ENCODE data around the gene CFAP69. TPM values are rescaled to one million over a fixed set of nuclear protein-coding genes. Genes with fewer than 3 reads are reported as not detected.
A peak's percentile ranks its signal among the peaks of the same experiment; 100 is the strongest.

Gene CFAP69
- total and polyA plus RNA-seq, 8 donors = 4.5 to 14.0 (median 11.3) TPM

DNA sequence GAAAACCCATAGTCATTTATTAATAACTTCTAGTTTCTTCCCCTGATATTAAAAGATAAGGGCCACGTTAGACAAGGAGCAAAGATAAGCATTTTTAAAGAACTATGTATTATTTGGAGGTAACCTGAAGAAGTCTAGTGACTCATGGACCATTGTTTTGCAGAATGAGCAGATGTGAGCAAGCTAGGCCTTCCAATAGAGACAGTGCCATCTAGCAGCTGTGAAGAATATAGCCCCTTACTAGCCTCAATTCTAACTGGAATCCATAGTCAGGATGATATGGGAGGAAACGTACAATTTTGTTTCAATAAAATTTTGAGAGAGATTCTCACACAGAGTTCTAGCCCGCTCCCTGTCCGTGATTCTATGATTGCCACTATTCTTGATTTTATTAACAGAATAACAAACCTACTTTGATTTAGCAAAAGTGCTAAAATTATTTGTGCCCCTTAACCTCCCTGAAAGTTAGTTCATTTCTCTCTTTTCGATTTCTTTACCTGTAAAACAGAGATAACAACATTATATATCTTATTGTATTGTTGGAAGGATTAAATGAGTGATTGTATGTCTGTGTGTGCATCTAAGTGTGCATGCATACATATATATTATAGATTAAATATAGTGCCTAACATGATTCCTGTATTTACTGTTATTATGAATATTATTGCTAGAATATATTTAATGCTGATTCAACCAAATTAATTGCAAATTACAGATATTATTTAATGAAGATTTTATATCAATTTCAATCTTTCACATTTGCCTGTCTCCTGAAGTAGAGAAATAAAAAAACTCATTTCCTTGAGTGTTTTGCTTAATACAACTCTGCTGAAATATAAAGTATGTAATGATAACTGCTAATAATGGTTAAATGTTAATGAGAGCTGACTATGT lies 53.4 kb downstream of the CFAP69 start:
- peak; percentile 87 for ATAC-seq
- no peak overlapping the region for H3K27ac ChIP-seq
- H3K9me3 ChIP-seq = no peaks in the 10 kb centered on the region
- H3K4me1 ChIP-seq = no peaks in the 10 kb centered on the region
- H3K4me3 ChIP-seq = no peak overlapping the region
- intact Hi-C loops (cut with DNase I) = no loop called here
- DNase-seq = peak in 1 of 4 donors; percentile 12
- TF ChIP-seq, protein P1, sequence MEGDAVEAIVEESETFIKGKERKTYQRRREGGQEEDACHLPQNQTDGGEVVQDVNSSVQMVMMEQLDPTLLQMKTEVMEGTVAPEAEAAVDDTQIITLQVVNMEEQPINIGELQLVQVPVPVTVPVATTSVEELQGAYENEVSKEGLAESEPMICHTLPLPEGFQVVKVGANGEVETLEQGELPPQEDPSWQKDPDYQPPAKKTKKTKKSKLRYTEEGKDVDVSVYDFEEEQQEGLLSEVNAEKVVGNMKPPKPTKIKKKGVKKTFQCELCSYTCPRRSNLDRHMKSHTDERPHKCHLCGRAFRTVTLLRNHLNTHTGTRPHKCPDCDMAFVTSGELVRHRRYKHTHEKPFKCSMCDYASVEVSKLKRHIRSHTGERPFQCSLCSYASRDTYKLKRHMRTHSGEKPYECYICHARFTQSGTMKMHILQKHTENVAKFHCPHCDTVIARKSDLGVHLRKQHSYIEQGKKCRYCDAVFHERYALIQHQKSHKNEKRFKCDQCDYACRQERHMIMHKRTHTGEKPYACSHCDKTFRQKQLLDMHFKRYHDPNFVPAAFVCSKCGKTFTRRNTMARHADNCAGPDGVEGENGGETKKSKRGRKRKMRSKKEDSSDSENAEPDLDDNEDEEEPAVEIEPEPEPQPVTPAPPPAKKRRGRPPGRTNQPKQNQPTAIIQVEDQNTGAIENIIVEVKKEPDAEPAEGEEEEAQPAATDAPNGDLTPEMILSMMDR (IDR thresholded peaks at IDR 0.05) = peak; percentile 32 to 52
- no peaks in the 10 kb centered on the region for H3K36me3 ChIP-seq
- no peaks in the 10 kb centered on the region for H3K27me3 ChIP-seq

DNA sequence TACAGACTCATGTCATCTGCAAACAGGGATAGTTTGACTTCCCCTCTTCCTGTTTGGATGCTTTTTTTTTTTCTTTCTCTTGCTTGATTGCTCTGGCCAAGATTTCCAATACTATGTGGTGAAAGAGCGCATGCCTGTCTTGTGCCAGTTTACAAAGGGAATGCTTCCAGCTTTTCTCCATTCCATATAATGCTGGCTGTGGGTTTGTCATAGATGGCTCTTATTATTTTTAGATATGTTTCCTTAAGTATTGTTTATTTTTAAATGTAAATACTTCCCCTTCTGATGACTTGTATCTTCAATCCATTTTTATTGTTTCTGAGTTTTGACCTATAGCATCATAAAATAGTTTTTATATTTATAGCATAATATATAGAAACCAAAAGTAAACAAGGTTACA lies 58.3 kb downstream of the CFAP69 start:
- Histone ChIP-seq H3K9me3 (no peaks in the 10 kb centered on the region), H3K36me3 (no peaks in the 10 kb centered on the region), H3K4me3 (no peak overlapping the region), H3K4me1 (no peaks in the 10 kb centered on the region), H3K27me3 (no peaks in the 10 kb centered on the region), H3K27ac (no peak overlapping the region)
- DNase-seq (no peak), ATAC-seq (no peak)
- TF ChIP-seq, protein P1 (IDR thresholded peaks at IDR 0.05) = no peak
- intact Hi-C loops (cut with DNase I) = no loop called here

DNA sequence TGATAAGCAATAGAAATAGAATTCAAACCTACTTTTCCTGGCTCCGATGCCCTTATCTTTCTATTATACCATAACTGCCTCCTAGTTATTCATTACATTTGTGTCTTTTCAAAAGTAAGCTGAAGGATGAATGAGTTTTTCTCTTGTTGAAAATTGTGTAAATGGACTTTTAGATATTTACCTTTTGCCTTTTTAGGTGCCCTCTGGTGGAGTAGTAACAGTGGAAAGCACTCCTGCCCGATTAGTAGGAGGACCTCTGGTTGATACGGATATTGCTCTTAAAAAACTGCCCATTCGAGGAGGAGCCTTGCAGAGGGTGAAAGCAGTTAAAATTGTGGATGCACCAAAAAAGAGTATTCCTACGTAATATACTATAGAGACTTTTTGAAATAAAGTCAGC lies 64.9 kb downstream of the CFAP69 start:
- no peak for ATAC-seq
- intact Hi-C loops (cut with DNase I) = no loop called here
- H3K27me3 ChIP-seq = no peaks in the 10 kb centered on the region
- H3K4me1 ChIP-seq = no peaks in the 10 kb centered on the region
- no peaks in the 10 kb centered on the region for H3K36me3 ChIP-seq
- TF ChIP-seq, protein P1 (IDR thresholded peaks at IDR 0.05) = no peak
- no peak overlapping the region for H3K4me3 ChIP-seq
- DNase-seq = no peak
- H3K9me3 ChIP-seq = no peaks in the 10 kb centered on the region
- no peak overlapping the region for H3K27ac ChIP-seq

DNA sequence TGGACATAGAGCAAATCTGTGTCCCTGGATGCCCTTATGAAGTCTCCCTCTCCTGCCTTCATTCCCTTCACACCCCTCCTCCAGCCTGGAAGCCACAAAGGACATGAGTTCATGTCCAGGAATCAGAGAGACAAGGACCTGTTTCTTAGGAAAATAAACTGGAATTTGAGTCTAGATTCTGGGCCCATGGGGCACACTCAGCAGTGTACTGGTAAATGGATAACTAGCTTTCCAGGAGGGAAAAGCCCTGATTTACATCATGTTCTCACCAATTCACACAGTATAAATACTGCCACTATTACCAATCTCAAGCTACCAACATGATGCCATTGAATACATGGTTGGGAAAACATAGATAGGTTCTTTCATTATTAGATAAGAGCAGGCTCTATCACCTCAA lies 66.2 kb downstream of the CFAP69 start:
- intact Hi-C loops (cut with DNase I) = no loop called here
- no peak overlapping the region for H3K27ac ChIP-seq
- no peak overlapping the region for H3K4me3 ChIP-seq
- no peaks in the 10 kb centered on the region for H3K4me1 ChIP-seq
- DNase-seq (no peak), ATAC-seq (no peak)
- no peaks in the 10 kb centered on the region for H3K27me3 ChIP-seq
- TF ChIP-seq, protein P1 (IDR thresholded peaks at IDR 0.05) = no peak
- no peaks in the 10 kb centered on the region for H3K9me3 ChIP-seq
- no peaks in the 10 kb centered on the region for H3K36me3 ChIP-seq

DNA sequence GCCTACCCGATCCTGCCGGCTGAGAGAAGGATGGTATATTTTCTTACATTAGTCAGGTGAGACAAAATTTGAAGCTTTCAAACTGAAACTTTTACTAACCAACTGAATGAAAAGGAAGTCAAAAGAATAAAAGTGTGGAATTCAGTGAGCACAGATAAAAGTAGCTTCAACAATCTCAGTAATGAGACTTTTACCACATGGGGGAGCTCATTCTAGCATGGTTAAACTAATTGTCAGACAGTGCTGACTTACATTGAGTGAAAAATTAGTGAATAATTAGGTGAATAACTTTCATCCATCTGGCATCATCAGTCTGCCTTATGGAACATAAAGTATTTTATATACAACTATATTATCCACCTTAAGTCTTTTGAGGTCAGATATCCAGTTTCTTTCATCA lies 67.8 kb downstream of the CFAP69 start:
- ATAC-seq (no peak), DNase-seq (no peak)
- Histone ChIP-seq H3K4me3 (no peak overlapping the region), H3K36me3 (no peaks in the 10 kb centered on the region), H3K27me3 (peaks cover 0 to 7% of the 10 kb centered on the region in 2 donors), H3K4me1 (no peaks in the 10 kb centered on the region), H3K27ac (no peak overlapping the region), H3K9me3 (no peaks in the 10 kb centered on the region)
- TF ChIP-seq, protein P1 (IDR thresholded peaks at IDR 0.05) = no peak
- intact Hi-C loops (cut with DNase I) = no loop called here
